HG03025 (cell line): ENCODE results near the gene BRD9.
A peak's percentile ranks its signal among the peaks of the same experiment; 100 is the strongest.
"Not testable (repeated sequence)": the region's sequence is repeated elsewhere in the genome, so short reads cannot be mapped to it uniquely, and the experiment has no call there.

ENCODE experiments used
- ATAC-seq: cut with Tn5 transposase; IDR thresholded peaks from one replicate; pipeline ENCODE4 v1.9.1; 2021; ENCODE audit warnings: mild to moderate bottlenecking, moderate library complexity; ENCODE audit not compliant: unreplicated experiment, low FRiP score

The BRD9 gene

GRCh38 chr5:892394-893136 is at the start of gene BRD9, which contains the start of gene TRIP13:
BRD9 (minus strand) TSS chr5:892801; CDS start chr5:892657, 144 bp downstream.
TRIP13 (plus strand) TSS chr5:892884; CDS start chr5:892999, 115 bp downstream.
- ATAC-seq: peak; percentile 92

- ATAC-seq: not testable (repeated sequence)
Measured at GRCh38 chr5:940741-941140, 48.1 kb upstream of the BRD9 start.

DNA sequence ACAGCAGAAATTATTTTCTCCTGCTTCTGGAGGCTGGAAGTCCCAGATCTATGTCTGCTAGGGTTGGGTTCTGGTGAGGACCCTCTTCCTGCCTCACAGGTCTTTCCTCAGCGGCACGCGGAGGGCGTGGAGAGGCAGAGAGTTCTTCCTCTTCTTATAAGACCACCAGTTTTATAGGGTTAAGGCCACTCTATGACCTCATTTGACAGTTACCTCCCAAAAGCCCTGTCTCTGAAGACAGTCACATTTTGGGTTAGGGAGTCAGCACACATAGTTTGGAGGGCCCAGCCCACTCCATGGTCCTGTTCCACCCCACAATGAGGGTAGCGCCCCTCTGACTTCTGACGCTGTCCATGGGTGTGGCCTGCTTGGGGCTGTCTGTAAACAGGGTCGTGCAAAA is 46.8 kb upstream of the BRD9 start:
- no peak for ATAC-seq

DNA sequence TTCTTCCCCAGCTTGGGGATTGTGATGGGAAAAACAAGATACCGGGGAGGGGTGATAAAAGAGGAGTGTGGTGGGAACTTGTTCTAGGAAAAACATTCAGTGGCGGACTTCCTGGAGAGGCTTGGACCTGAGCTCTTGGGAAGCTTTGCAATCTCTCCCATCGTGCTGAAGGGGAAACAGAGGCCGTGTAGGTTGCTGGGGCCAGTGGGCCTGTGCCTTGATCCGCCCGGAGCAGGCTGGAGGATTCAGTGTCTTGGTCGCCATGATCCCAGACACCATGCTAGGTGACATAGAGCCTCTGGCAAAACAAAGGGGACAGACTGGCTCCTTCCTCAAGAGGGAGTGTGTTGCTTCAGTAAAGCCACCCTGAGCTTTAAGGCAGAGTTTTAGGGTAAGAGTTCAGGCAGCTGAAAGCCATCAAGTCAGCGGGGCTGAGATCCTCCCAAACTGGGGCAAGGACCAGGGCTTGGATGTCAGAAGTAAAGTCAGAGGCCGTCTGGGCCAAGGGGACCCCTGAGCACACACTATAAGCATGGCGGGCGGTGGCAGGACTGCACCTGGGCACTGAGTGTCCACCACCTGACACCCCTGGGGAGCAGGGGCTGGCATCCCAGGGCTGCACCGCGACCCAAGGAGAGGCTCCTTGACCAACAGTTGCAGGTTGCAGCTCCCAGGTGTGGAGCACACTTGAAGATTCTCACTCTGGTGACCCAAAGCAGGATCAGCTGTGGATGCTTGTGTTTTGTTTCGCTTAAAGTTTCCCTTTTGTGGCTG is 44.7 kb upstream of the BRD9 start:
- no peak for ATAC-seq

DNA sequence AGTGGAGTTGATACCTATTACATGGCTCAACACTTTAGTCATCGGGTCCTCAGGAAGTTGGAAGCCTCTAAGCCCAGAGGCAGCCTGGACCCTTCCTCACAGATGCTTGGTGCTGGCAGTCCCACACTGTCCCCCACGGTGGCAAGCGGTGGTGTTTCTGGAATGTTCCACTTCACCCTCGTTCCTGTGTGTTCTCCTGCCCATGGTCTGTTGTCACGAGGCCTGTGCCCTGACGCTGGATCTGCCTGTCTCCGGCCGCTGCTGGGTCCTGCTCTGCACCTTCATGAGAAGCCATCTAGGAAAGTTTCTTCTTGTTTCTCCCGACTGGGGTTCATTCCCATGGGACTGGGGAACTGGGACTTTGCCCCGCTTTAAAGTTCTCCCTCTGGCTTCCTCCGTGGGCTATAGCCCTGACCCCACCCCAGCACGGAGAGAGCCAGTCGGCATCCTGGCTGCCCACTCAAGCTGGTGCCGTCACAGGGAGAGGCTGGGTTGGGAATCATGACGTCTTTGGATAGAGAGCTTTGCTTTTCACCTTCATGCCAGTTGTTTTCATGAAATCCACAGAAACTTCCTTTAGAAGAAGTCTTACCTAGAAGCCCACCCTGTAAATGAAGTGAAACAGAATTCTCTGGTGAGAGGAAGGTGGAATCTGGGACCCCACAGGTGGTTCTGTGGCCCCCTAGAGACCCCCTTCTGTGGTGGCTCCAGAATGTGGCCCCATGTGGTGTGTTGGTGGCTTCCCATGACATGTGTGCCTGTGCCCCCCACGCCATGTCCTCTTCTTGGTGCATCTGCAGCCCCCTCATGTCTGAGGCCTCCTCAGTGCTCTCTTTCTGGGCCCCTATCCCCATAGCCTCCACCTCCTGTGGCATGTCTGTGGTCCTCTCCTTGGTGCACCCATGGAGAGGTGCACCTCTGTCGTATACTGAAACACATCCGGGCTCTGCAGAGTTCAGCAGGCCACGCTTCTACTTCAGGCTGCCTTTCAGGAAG is 43.8 kb upstream of the BRD9 start:
- no peak for ATAC-seq

- ATAC-seq: no peak
Measured at GRCh38 chr5:935510-936084, 43.0 kb upstream of the BRD9 start.

- not testable (repeated sequence) for ATAC-seq
Measured at GRCh38 chr5:934381-934967, 41.9 kb upstream of the BRD9 start.

DNA sequence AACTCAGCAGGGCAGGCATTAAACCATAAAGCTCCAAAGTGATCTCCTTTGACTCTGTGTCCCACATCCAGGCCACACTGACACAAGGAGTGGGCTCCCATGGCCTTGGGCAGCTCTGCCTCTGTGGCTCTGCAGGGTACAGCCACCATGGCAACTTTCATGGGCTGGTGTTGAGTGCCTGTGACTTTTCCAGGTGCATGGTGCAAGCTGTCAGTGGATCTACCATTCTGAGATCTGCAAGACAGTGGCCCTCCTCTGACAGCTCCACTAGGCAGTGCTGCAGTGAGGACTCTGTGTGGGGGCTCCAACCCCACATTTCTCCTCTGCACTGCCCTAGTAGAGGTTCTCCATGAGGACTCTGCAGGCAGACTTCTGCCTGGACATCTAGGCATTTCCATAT is 41.4 kb upstream of the BRD9 start:
- ATAC-seq: not testable (repeated sequence)

DNA sequence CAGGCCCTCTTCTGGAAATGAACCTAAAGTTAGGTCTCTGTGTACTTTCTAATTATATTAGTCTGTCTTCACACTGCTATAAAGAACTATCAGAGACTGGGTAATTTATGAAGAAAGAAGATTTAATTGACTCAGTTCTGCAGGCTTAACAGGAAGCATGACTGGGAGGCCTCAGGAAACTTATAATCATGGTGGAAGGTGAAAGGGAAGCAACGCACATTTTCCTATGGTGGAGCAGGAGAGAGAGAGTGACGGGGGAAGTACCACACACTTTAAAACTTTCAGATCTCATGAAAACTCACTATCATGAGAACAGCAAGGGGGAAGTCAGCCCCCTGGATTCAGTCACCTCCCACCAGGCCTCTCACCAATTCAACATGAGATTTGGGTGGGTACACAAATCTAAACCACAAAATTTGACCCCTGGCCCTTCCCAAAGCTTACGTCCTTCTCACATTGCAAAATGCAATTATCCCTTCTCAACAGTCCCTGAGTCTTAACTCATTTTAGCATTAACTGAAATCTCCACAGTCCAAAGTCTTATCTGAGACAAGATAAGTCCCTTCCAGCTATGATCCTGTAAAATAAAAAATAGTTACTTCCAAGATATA is 40.8 kb upstream of the BRD9 start:
- ATAC-seq: no peak

GRCh38 chr5:932628-933250 is 40.1 kb upstream of the BRD9 start:
- no peak for ATAC-seq

- no peak for ATAC-seq
Measured at GRCh38 chr5:932151-932627, 39.6 kb upstream of the BRD9 start.

GRCh38 chr5:931570-932145 is 39.1 kb upstream of the BRD9 start:
- no peak for ATAC-seq

GRCh38 chr5:930866-931265 is 38.3 kb upstream of the BRD9 start:
- ATAC-seq: no peak

DNA sequence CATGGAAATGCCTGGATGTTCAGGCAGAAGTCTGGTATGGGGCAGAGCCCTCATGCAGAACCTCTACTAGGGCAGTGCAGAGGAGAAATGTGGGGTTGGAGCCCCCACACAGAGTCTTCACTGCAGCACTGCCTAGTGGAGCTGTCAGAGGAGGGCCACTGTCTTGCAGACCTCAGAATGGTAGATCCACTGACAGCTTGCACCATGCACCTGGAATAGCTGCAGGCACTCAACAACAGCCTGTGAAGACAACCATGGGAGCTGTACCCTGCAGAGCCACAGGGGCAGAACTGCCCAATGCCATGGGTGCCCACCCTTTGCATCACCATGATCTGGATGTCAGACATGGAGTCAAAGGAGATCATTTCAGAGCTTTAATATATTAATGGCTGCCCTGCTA is 37.0 kb upstream of the BRD9 start:
- no peak for ATAC-seq

- not testable (repeated sequence) for ATAC-seq
Measured at GRCh38 chr5:929182-929581, 36.6 kb upstream of the BRD9 start.

- no peak for ATAC-seq
Measured at GRCh38 chr5:927172-928015, 34.8 kb upstream of the BRD9 start.

DNA sequence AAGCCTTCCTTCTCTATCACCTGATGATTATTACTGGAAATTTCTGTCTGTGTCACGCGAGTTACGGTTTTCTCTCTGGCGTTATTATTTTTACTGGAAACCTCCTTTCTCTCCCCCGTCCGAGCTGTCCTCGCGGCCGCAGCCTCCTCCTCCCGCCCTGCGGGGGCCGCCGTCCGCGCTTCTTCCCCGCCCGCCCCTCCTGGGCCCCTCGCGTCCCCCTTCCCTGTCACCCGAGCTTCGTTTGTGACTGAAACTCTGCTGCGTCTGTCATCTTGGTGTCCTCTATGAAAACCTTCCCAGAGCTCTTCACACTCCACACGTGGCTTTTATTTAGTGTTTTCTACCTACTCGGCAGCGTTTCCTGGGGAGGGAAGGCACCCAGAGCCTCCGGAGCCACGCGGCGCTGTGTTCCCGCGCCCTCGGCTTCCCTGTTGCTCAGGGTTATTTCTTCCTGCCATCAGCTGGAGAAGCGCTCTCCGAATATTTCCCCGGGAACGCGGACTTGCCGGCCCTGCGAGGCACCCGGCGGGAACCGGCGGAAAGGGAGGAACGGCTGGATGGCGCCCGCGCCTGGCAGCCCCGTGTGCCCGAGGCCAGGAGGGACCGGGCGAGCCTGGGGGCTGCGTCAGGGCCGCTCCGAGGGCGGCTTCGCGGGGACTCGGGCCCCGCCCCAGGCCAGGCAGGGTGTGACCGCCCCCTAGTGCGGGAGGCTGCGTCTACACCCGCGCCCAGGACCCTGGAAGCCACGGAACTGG is 34.0 kb upstream of the BRD9 start:
- no peak for ATAC-seq
